HG03060 (cell line): ENCODE results near the gene NUBP2.
"Not testable (repeated sequence)": the region's sequence is repeated elsewhere in the genome, so short reads cannot be mapped to it uniquely, and the experiment has no call there.

Source experiments
- ATAC-seq: cut with Tn5 transposase; IDR thresholded peaks from one replicate; pipeline ENCODE4 v1.9.1; 2021; ENCODE audit warnings: low read depth, moderate number of reproducible peaks; ENCODE audit not compliant: unreplicated experiment

Gene NUBP2

GRCh38 chr16:1794908-1795666 is 12.3 kb downstream of the NUBP2 start:
- ATAC-seq, result no peak

- ATAC-seq, result not testable (repeated sequence)
These were observed 16.5 kb downstream of the NUBP2 start for GRCh38 chr16:1799263-1799662.

GRCh38 chr16:1800701-1801100 is 17.9 kb downstream of the NUBP2 start:
- ATAC-seq, result no peak

- no peak for ATAC-seq
These were observed 24.9 kb downstream of the NUBP2 start for GRCh38 chr16:1807626-1808025.

GRCh38 chr16:1808691-1809090 is 25.9 kb downstream of the NUBP2 start:
- no peak for ATAC-seq

- no peak for ATAC-seq
These were observed 26.6 kb downstream of the NUBP2 start for GRCh38 chr16:1809281-1809801.

- ATAC-seq, result no peak
These were observed 27.3 kb downstream of the NUBP2 start for GRCh38 chr16:1810106-1810505.

GRCh38 chr16:1810536-1810935 is 27.8 kb downstream of the NUBP2 start:
- ATAC-seq, result no peak

- no peak for ATAC-seq
These were observed 30.0 kb downstream of the NUBP2 start for GRCh38 chr16:1812732-1813163.

- ATAC-seq, result no peak
These were observed 32.7 kb downstream of the NUBP2 start for GRCh38 chr16:1815461-1815860.

GRCh38 chr16:1816396-1817275 is 33.9 kb downstream of the NUBP2 start:
- ATAC-seq, result no peak

- ATAC-seq, result no peak
These were observed 34.5 kb downstream of the NUBP2 start for GRCh38 chr16:1817276-1817589.

GRCh38 chr16:1817716-1818115 is 35.0 kb downstream of the NUBP2 start:
- no peak for ATAC-seq

GRCh38 chr16:1818204-1818872 is 35.6 kb downstream of the NUBP2 start:
- no peak for ATAC-seq

- no peak for ATAC-seq
These were observed 36.2 kb downstream of the NUBP2 start for GRCh38 chr16:1818873-1819525.

GRCh38 chr16:1819611-1820010 is 36.9 kb downstream of the NUBP2 start:
- no peak for ATAC-seq

GRCh38 chr16:1820096-1820945 is 37.6 kb downstream of the NUBP2 start:
- no peak for ATAC-seq

GRCh38 chr16:1820946-1821290 is 38.2 kb downstream of the NUBP2 start:
- ATAC-seq, result no peak

GRCh38 chr16:1821861-1822611 is 39.3 kb downstream of the NUBP2 start:
- ATAC-seq, result no peak
